ENCODE data around the gene TUBG1. TPM values are rescaled to one million over a fixed set of nuclear protein-coding genes. Genes with fewer than 3 reads are reported as not detected.

TUBG1 gene
- total and polyA plus RNA-seq, 9 of the 15 experiments (the other 6 are each of a cell fraction or from before 2014, with no cell fraction given): 33.1 to 147 (median 66.0) TPM

DNA sequence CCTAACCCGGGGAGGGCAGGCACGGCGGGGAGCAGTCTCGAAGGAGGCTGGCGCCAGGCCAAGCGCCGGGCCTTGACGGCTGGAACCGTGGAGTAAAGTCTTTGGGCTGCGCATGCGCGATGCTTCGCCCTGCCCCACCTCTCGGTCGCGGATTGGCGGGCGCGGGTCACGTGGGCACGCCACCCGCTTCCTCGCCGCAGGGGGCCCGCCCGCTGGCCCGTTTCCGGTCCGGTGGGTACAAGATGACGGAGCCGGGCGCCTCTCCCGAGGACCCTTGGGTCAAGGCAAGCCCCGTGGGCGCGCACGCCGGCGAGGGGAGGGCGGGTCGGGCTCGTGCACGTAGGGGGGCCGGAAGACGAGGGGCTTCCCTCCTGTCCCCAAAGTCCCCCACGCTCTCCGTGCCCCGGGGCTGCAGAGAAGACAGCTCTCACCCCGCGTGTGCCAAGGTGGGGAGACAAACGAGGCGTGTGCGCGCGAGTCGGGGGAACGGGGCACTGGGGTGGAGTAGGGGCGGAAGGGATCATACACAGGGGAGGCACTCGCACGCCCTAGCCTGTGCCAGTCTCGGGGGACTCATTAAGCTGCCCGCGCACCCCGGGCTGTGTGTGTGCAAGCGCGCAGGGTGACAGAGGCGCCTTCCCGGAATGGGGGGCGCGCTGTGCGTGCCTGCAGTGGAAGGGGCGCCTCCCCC lies 42.5 kb upstream of the TUBG1 start, which contains the start of gene MLX (continued):
- TF ChIP-seq, protein P1, sequence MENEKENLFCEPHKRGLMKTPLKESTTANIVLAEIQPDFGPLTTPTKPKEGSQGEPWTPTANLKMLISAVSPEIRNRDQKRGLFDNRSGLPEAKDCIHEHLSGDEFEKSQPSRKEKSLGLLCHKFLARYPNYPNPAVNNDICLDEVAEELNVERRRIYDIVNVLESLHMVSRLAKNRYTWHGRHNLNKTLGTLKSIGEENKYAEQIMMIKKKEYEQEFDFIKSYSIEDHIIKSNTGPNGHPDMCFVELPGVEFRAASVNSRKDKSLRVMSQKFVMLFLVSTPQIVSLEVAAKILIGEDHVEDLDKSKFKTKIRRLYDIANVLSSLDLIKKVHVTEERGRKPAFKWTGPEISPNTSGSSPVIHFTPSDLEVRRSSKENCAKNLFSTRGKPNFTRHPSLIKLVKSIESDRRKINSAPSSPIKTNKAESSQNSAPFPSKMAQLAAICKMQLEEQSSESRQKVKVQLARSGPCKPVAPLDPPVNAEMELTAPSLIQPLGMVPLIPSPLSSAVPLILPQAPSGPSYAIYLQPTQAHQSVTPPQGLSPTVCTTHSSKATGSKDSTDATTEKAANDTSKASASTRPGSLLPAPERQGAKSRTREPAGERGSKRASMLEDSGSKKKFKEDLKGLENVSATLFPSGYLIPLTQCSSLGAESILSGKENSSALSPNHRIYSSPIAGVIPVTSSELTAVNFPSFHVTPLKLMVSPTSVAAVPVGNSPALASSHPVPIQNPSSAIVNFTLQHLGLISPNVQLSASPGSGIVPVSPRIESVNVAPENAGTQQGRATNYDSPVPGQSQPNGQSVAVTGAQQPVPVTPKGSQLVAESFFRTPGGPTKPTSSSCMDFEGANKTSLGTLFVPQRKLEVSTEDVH (IDR thresholded peaks at IDR 0.05; ENCODE audit: low read depth, partially characterized antibody): no peak
- TF ChIP-seq SIRT6 (IDR thresholded peaks at IDR 0.05; ENCODE audit: low read depth, low read length) (no peak), ETS2 (tag; IDR thresholded peaks at IDR 0.05; ENCODE audit: borderline replicate concordance, poor library complexity, severe bottlenecking) (no peak), STAT5B (CRISPR knock-in tag; IDR thresholded peaks at IDR 0.05) (no peak), TAF15 (IDR thresholded peaks at IDR 0.05; ENCODE audit: low read depth, low read length) (no peak), ZNF707 (CRISPR knock-in tag; conservative IDR thresholded peaks at IDR 0.05) (no peak), ARHGAP35 (IDR thresholded peaks at IDR 0.05; ENCODE audit: partially characterized antibody) (no peak), NCOA1 (IDR thresholded peaks at IDR 0.05; ENCODE audit: low read depth) (no peak), ZFP1 (CRISPR knock-in tag; IDR thresholded peaks at IDR 0.05) (no peak), ZNF239 (CRISPR knock-in tag; IDR thresholded peaks at IDR 0.05) (no peak)
- TF ChIP-seq, protein P2, sequence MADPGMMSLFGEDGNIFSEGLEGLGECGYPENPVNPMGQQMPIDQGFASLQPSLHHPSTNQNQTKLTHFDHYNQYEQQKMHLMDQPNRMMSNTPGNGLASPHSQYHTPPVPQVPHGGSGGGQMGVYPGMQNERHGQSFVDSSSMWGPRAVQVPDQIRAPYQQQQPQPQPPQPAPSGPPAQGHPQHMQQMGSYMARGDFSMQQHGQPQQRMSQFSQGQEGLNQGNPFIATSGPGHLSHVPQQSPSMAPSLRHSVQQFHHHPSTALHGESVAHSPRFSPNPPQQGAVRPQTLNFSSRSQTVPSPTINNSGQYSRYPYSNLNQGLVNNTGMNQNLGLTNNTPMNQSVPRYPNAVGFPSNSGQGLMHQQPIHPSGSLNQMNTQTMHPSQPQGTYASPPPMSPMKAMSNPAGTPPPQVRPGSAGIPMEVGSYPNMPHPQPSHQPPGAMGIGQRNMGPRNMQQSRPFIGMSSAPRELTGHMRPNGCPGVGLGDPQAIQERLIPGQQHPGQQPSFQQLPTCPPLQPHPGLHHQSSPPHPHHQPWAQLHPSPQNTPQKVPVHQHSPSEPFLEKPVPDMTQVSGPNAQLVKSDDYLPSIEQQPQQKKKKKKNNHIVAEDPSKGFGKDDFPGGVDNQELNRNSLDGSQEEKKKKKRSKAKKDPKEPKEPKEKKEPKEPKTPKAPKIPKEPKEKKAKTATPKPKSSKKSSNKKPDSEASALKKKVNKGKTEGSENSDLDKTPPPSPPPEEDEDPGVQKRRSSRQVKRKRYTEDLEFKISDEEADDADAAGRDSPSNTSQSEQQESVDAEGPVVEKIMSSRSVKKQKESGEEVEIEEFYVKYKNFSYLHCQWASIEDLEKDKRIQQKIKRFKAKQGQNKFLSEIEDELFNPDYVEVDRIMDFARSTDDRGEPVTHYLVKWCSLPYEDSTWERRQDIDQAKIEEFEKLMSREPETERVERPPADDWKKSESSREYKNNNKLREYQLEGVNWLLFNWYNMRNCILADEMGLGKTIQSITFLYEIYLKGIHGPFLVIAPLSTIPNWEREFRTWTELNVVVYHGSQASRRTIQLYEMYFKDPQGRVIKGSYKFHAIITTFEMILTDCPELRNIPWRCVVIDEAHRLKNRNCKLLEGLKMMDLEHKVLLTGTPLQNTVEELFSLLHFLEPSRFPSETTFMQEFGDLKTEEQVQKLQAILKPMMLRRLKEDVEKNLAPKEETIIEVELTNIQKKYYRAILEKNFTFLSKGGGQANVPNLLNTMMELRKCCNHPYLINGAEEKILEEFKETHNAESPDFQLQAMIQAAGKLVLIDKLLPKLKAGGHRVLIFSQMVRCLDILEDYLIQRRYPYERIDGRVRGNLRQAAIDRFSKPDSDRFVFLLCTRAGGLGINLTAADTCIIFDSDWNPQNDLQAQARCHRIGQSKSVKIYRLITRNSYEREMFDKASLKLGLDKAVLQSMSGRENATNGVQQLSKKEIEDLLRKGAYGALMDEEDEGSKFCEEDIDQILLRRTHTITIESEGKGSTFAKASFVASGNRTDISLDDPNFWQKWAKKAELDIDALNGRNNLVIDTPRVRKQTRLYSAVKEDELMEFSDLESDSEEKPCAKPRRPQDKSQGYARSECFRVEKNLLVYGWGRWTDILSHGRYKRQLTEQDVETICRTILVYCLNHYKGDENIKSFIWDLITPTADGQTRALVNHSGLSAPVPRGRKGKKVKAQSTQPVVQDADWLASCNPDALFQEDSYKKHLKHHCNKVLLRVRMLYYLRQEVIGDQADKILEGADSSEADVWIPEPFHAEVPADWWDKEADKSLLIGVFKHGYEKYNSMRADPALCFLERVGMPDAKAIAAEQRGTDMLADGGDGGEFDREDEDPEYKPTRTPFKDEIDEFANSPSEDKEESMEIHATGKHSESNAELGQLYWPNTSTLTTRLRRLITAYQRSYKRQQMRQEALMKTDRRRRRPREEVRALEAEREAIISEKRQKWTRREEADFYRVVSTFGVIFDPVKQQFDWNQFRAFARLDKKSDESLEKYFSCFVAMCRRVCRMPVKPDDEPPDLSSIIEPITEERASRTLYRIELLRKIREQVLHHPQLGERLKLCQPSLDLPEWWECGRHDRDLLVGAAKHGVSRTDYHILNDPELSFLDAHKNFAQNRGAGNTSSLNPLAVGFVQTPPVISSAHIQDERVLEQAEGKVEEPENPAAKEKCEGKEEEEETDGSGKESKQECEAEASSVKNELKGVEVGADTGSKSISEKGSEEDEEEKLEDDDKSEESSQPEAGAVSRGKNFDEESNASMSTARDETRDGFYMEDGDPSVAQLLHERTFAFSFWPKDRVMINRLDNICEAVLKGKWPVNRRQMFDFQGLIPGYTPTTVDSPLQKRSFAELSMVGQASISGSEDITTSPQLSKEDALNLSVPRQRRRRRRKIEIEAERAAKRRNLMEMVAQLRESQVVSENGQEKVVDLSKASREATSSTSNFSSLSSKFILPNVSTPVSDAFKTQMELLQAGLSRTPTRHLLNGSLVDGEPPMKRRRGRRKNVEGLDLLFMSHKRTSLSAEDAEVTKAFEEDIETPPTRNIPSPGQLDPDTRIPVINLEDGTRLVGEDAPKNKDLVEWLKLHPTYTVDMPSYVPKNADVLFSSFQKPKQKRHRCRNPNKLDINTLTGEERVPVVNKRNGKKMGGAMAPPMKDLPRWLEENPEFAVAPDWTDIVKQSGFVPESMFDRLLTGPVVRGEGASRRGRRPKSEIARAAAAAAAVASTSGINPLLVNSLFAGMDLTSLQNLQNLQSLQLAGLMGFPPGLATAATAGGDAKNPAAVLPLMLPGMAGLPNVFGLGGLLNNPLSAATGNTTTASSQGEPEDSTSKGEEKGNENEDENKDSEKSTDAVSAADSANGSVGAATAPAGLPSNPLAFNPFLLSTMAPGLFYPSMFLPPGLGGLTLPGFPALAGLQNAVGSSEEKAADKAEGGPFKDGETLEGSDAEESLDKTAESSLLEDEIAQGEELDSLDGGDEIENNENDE (IDR thresholded peaks at IDR 0.05; ENCODE audit: low read depth, low read length): no peak
